HG03064 (cell line): ENCODE measurements around the gene PCIF1.
"Not testable (repeated sequence)": the region's sequence is repeated elsewhere in the genome, so short reads cannot be mapped to it uniquely, and the experiment has no call there.

Experiments used
- ATAC-seq: cut with Tn5 transposase; IDR thresholded peaks from one replicate; pipeline ENCODE4 v1.9.1; 2021; ENCODE audit warnings: low read depth; ENCODE audit not compliant: unreplicated experiment

The PCIF1 gene

DNA sequence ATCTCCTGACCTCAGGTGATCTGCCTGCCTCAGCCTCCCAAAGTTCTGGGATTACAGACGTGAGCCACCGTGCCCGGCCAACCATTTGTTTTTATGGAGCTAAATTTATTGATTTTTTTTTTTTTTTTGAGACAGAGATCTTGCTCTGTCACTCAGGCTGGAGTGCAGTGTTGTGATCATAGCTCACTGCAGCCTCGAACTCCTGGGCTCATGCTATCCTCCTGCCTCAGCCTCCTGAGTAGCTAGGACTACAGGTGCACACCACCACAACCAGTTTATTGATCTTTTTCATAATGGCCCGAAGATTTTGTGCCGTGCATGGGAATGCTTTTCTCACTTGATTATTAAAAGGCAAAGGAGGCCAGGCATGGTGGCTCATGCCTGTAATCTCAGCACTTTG lies 54.3 kb downstream of the PCIF1 start:
- not testable (repeated sequence) for ATAC-seq

DNA sequence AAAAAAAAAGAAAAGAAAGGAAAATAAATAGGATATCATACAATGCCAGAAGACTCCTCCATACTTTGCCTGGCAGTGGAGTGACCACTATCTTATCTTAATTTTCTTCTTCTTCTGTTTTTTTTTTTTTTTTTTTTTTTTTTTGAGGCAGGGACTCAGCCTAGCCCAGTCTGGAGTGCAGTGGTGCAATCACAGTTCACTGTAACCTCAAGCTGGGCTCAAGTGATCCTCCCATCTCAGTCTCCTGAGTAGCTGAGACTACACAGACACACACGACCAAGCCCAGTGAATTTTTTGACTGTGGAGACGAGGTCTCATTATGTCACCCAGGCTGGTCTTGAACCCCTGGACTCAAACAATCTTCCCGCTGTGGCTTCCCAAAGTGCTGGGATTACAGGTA lies 57.1 kb downstream of the PCIF1 start:
- ATAC-seq = no peak

DNA sequence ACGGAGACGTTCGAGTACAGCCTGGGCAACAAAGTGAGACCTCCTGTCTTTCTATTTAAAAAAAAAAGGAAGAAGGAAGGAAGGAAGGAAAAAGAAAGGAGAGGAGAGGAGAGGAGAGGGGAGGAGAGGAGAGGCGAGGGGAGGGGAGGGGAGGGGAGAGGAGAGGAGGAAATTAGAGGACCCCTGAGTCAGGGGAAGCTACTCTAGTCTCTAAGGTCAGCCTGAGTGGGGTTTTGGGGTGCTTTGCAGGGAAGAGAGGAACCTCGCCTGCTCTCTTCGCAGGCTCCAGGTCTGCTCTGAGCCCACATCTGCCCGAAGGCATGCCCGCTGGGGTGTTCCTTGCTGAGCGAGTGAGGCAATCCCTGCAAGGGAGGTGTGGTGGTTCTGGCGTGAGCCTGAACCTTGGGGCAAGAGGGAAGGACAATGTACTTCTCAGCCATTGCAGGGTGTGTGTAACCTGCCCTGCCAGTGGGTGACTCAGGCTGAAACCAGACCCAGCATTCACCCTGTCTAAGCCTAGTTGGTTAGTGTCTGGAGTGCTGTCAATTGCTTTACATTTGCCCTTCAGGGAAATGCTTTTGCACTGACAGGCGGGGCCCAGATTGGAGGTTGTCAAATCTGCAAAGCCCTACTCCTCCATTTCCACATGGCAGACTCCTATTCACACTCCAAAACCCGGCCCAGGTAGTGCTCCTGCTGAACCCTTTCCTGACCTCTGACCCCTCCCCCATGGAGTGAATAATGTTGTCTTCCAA lies 58.9 kb downstream of the PCIF1 start:
- ATAC-seq = no peak

DNA sequence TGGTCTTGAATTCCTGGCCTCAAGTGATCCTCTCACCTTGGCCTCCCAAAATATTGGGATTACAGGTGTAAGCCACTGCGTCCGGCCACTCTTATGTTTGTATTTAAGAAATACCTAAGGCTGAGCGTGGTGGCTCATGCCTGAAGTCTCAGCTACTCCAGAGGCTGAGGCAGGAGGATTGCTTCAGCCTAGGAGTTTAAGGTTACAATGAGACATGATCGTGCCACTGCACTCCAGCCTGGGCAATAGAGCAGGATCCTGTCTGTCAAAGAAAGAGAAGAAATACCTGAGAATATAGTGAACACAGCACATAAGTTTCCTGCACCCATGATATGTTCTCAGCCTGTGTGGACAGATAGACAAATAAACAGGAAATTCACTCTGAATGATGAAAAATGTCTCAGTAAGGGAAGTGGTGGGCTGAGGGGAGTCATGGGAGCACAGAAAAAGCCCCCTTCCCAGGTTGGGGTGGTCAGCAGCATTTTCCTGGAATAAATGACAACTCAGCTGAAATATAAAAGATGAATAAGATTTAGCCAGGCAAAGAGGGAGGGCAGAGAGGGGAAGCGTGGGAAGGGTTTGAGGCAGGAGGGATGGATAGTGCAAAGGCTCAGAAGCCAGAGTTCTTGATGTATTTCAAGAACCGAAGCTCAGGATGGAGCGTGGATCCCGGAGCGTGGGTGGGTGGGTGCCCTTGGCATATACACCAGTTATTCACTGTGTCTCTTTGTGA lies 60.4 kb downstream of the PCIF1 start:
- no peak for ATAC-seq

DNA sequence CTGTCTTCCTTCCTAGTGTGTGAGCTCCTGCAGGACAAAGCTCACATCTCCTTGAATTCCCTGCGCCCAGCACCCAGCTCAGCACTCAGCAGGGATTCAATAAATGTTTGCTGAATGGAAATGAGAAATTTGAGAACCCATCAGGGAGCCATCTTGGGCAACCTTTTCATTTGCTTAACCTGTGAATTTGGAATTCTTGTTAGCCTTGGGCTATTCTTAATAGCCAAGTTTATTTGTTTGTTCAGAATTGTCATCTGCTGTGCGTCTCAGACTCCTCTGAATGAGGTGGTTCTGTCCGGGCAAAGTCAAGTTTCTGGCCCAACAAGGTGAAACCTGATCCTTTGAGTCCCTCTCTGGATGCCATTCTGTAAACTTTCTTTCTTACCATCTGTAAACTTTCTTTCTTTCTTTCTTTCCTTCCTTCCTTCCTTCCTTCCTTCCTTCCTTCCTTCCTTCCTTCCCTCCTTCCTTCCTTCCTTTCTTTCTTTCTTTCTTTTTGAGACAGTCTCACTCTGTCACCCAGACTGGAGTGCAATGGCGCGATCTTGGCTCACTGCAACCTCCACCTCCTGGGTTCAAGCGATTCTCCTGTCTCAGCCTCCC lies 61.1 kb downstream of the PCIF1 start:
- ATAC-seq = not testable (repeated sequence)

DNA sequence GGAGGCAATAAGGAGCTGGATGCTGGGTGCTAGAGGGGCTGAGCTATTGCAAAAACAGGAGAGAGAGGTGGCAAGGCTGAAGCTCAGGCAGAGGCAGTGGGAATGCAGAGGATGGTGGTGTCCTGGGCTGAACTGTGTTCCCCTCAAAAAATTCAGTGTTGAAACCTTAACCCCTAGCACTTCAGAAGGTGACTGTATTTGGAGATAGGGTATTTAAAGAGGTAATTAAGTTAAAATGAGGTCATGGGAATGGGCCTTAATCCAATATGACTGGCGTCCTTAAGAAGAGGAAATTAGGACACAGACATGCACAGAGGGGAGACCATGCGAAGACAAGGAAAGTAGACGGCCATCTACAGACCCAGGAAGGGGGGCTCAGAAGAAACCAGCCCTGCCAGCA lies 62.7 kb downstream of the PCIF1 start:
- no peak for ATAC-seq
